GM19468 (cell line): Measurements from ENCODE around the gene KLC1.

Source experiments
- ATAC-seq: cut with Tn5 transposase; IDR thresholded peaks from one replicate; pipeline ENCODE4 v1.9.1; 2021; ENCODE audit warnings: mild to moderate bottlenecking, moderate library complexity, moderate number of reproducible peaks; ENCODE audit not compliant: unreplicated experiment; ENCODE audit errors: extremely low read depth

Gene KLC1

GRCh38 chr14:103700753-103701490, 71.9 kb downstream of the KLC1 start:
- no peak for ATAC-seq

- ATAC-seq, result no peak
These were observed 73.1 kb downstream of the KLC1 start for GRCh38 chr14:103702095-103702494.

- ATAC-seq, result no peak
These were observed 73.8 kb downstream of the KLC1 start for GRCh38 chr14:103702497-103703432.

GRCh38 chr14:103703433-103704385, 74.7 kb downstream of the KLC1 start:
- ATAC-seq, result no peak

- ATAC-seq, result no peak
These were observed 75.7 kb downstream of the KLC1 start for GRCh38 chr14:103704708-103705107.

- ATAC-seq, result no peak
These were observed 76.1 kb downstream of the KLC1 start for GRCh38 chr14:103705118-103705503.

GRCh38 chr14:103705504-103706284, 76.7 kb downstream of the KLC1 start:
- ATAC-seq, result no peak

GRCh38 chr14:103706551-103707328, 77.7 kb downstream of the KLC1 start:
- ATAC-seq, result no peak

GRCh38 chr14:103707329-103708263, 78.6 kb downstream of the KLC1 start:
- ATAC-seq, result no peak

GRCh38 chr14:103708750-103709187, 79.8 kb downstream of the KLC1 start:
- ATAC-seq, result no peak

GRCh38 chr14:103709814-103710213, 80.8 kb downstream of the KLC1 start:
- ATAC-seq, result no peak

GRCh38 chr14:103710771-103711377, 81.9 kb downstream of the KLC1 start:
- no peak for ATAC-seq

- no peak for ATAC-seq
These were observed 82.8 kb downstream of the KLC1 start for GRCh38 chr14:103711516-103712431.

GRCh38 chr14:103712633-103713247, 83.7 kb downstream of the KLC1 start:
- ATAC-seq, result no peak

GRCh38 chr14:103713304-103714062, 84.5 kb downstream of the KLC1 start:
- no peak for ATAC-seq
